Measurements from ENCODE around the gene PCBP3. TPM values are rescaled to one million over a fixed set of nuclear protein-coding genes. Genes with fewer than 3 reads are reported as not detected.

PCBP3 gene
- total RNA-seq, 1 experiment from 2014 or later, result not detected

GRCh38 chr21:45954921-45955320 lies 311.4 kb downstream of the PCBP3 start:
- Histone ChIP-seq H3K36me3 (ENCODE audit: low read depth) (no peaks in the 10 kb centered on the region), H2AFZ (no peak overlapping the region), H3F3A (ENCODE audit: insufficient read depth, low read depth) (no peaks in the 10 kb centered on the region), H3K4me1 (replicated peaks; ENCODE audit: insufficient read depth) (peaks cover 10% of the 10 kb centered on the region; the same call in 1 of the 2 replicates), H4K20me1 (ENCODE audit: insufficient read depth) (no peaks in the 10 kb centered on the region), H3K4me2 (no peak overlapping the region), H3K79me2 (ENCODE audit: low read depth) (no peaks in the 10 kb centered on the region), H3K4me3 (no peak overlapping the region), H3K9me2 (ENCODE audit: insufficient read depth) (no peaks in the 10 kb centered on the region), H3K9me3 (ENCODE audit: insufficient read depth, low read depth) (no peaks in the 10 kb centered on the region), H3K27ac (no peak overlapping the region), H3K27me3 (ENCODE audit: insufficient read depth, low read depth) (peaks cover 13% of the 10 kb centered on the region; the same call in 1 of the 2 replicates)
- no TSS peak for BruUV-seq (replicated peaks)
- ChIA-PET POLR2A (ENCODE audit: unreplicated experiment) (no interaction called here), CTCF (interaction anchor here (0.6 kb wide), 1 partner anchor 94 kb away, joined by 5 read pairs; no protein-coding TSS in a partner anchor)
- no peak for DNase-seq
- intact Hi-C loops (cut with micrococcal nuclease; ENCODE audit: unreplicated experiment), result no loop called here
- TF ChIP-seq CTCF (conservative IDR thresholded peaks at IDR 0.05), result no peak
- no peak for TF ChIP-seq EZH2 (IDR thresholded peaks at IDR 0.05; ENCODE audit: low read depth)

- H3K9me3 ChIP-seq (ENCODE audit: insufficient read depth, low read depth), result no peaks in the 10 kb centered on the region
- no peak overlapping the region for H3K27ac ChIP-seq
- H3F3A ChIP-seq (ENCODE audit: insufficient read depth, low read depth), result no peaks in the 10 kb centered on the region
- no peaks in the 10 kb centered on the region for H4K20me1 ChIP-seq (ENCODE audit: insufficient read depth)
- DNase-seq, result no peak
- BruUV-seq (replicated peaks), result no TSS peak
- TF ChIP-seq EZH2 (IDR thresholded peaks at IDR 0.05; ENCODE audit: low read depth) (no peak), CTCF (conservative IDR thresholded peaks at IDR 0.05) (no peak)
- no peak overlapping the region for H3K4me2 ChIP-seq
- no peaks in the 10 kb centered on the region for H3K4me1 ChIP-seq (replicated peaks; ENCODE audit: insufficient read depth)
- no peak overlapping the region for H3K4me3 ChIP-seq
- POLR2A ChIA-PET (ENCODE audit: unreplicated experiment), result no interaction called here
- H3K36me3 ChIP-seq (ENCODE audit: low read depth), result no peaks in the 10 kb centered on the region
- no peaks in the 10 kb centered on the region for H3K9me2 ChIP-seq (ENCODE audit: insufficient read depth)
- H3K27me3 ChIP-seq (ENCODE audit: insufficient read depth, low read depth), result peaks cover 11% of the 10 kb centered on the region; the same call in 1 of the 2 replicates
- CTCF ChIA-PET, result no interaction called here
- no peak overlapping the region for H2AFZ ChIP-seq
- intact Hi-C loops (cut with micrococcal nuclease; ENCODE audit: unreplicated experiment), result no loop called here
- H3K79me2 ChIP-seq (ENCODE audit: low read depth), result no peaks in the 10 kb centered on the region
Measured at GRCh38 chr21:45957551-45957950, 314.0 kb downstream of the PCBP3 start.

- BruUV-seq (replicated peaks), result no TSS peak
- no peak overlapping the region for H3K4me2 ChIP-seq
- H3K9me2 ChIP-seq (ENCODE audit: insufficient read depth), result no peaks in the 10 kb centered on the region
- no peak overlapping the region for H2AFZ ChIP-seq
- no peak for TF ChIP-seq CTCF (conservative IDR thresholded peaks at IDR 0.05)
- no peaks in the 10 kb centered on the region for H3K79me2 ChIP-seq (ENCODE audit: low read depth)
- POLR2A ChIA-PET (ENCODE audit: unreplicated experiment), result no interaction called here
- H3K27ac ChIP-seq, result no peak overlapping the region
- H3K4me3 ChIP-seq, result no peak overlapping the region
- intact Hi-C loops (cut with micrococcal nuclease; ENCODE audit: unreplicated experiment), result no loop called here
- no peaks in the 10 kb centered on the region for H4K20me1 ChIP-seq (ENCODE audit: insufficient read depth)
- CTCF ChIA-PET, result no interaction called here
- no peaks in the 10 kb centered on the region for H3K9me3 ChIP-seq (ENCODE audit: insufficient read depth, low read depth)
- no peak for DNase-seq
- H3K4me1 ChIP-seq (replicated peaks; ENCODE audit: insufficient read depth), result no peaks in the 10 kb centered on the region
- H3K36me3 ChIP-seq (ENCODE audit: low read depth), result no peaks in the 10 kb centered on the region
- peaks cover 11% of the 10 kb centered on the region; the same call in 1 of the 2 replicates for H3K27me3 ChIP-seq (ENCODE audit: insufficient read depth, low read depth)
- no peaks in the 10 kb centered on the region for H3F3A ChIP-seq (ENCODE audit: insufficient read depth, low read depth)
Measured at GRCh38 chr21:45957981-45958600, 314.6 kb downstream of the PCBP3 start.
